Activated CD8-positive, alpha-beta T cell treated with anti-CD3 and anti-CD28 coated beads for 36 hours (primary cell): ENCODE data around the gene NLRP6. TPM values are rescaled to one million over a fixed set of nuclear protein-coding genes. Genes with fewer than 3 reads are reported as not detected.

ENCODE experiments used
- ATAC-seq: fragments of 200-7000 bp; cut with Tn5 transposase; one replicate; pipeline ENCODE4 v1.10.0; 2021; ENCODE audit warnings: mild to moderate bottlenecking, moderate library complexity
- CTCF ChIA-PET: fragments of 350-600 bp; sonication (Branson Sonifier 250); formaldehyde crosslinking; loops from one replicate; lab custom pipeline; 2021; ENCODE audit warnings: antibody characterized with exemption; lab: Charles Lee
- POLR2A ChIA-PET: fragments of 350-600 bp; sonication (Branson Sonifier 250); formaldehyde crosslinking; loops from one replicate; lab custom pipeline; 2021; ENCODE audit warnings: antibody characterized with exemption; lab: Charles Lee
- DNase-seq: peaks from one replicate; pipeline ENCODE4 v3.0.0-alpha.2; 2020
- H3K27ac Mint-ChIP-seq: one replicate; pipeline ENCODE4 v1.8.0; 2021; ENCODE audit warnings: mild to moderate bottlenecking, mixed read lengths
- H3K27me3 Mint-ChIP-seq: one replicate; pipeline ENCODE4 v1.8.0; 2021; ENCODE audit warnings: mixed read lengths
- H3K36me3 Mint-ChIP-seq: one replicate; pipeline ENCODE4 v1.8.0; 2021; ENCODE audit warnings: low read depth, mixed read lengths
- H3K4me1 Mint-ChIP-seq: one replicate; pipeline ENCODE4 v1.8.0; 2021; ENCODE audit warnings: low read depth, mixed read lengths
- H3K4me3 Mint-ChIP-seq: one replicate; pipeline ENCODE4 v1.8.0; 2021; ENCODE audit warnings: mild to moderate bottlenecking, moderate library complexity, mixed read lengths
- H3K9me3 Mint-ChIP-seq: one replicate; pipeline ENCODE4 v1.8.0; 2021; ENCODE audit warnings: mixed read lengths
- intact Hi-C: fragments of 100-400 bp; cut with micrococcal nuclease; formaldehyde crosslinking; loops from one replicate; pipeline ENCODE4 v1.10.0; 2022
- total RNA-seq, 2 experiments: library from RNA; stranded (reverse); gene quantifications; one replicate each; pipeline ENCODE4 v1.2.3, GENCODE V29; 2021
- TF ChIP-seq, protein P1 (sequence below): fragments of 200-600 bp; IDR thresholded peaks from one replicate; pipeline ENCODE4 v1.8.0; 2022; ENCODE audit warnings: antibody characterized with exemption, mild to moderate bottlenecking

The NLRP6 gene
- total RNA-seq, 2 experiments from 2014 or later = 3.3 to 3.4 TPM

GRCh38 chr11:257766-258493 lies 20.3 kb upstream of the NLRP6 start:
- intact Hi-C loops = no loop called here
- ChIA-PET POLR2A (interaction anchor here (1.0 to 2.7 kb wide), 4 partner anchors 10 to 43 kb away, joined by 3 to 9 read pairs (median 4); no protein-coding TSS in a partner anchor), CTCF (interaction anchor here (1.0 to 5.6 kb wide), 3 partner anchors 7 to 21 kb away, joined by 4 to 55 read pairs (median 5); partner anchors contain the start of gene NLRP6)
- H3K9me3 Mint-ChIP-seq = no peaks in the 10 kb centered on the region
- no peak overlapping the region for H3K4me3 Mint-ChIP-seq
- no peak overlapping the region for H3K27ac Mint-ChIP-seq
- DNase-seq (peak; percentile 27), ATAC-seq (peak; percentile 37)
- H3K4me1 Mint-ChIP-seq = no peaks in the 10 kb centered on the region
- peaks cover 4% of the 10 kb centered on the region for H3K36me3 Mint-ChIP-seq
- TF ChIP-seq, protein P1, sequence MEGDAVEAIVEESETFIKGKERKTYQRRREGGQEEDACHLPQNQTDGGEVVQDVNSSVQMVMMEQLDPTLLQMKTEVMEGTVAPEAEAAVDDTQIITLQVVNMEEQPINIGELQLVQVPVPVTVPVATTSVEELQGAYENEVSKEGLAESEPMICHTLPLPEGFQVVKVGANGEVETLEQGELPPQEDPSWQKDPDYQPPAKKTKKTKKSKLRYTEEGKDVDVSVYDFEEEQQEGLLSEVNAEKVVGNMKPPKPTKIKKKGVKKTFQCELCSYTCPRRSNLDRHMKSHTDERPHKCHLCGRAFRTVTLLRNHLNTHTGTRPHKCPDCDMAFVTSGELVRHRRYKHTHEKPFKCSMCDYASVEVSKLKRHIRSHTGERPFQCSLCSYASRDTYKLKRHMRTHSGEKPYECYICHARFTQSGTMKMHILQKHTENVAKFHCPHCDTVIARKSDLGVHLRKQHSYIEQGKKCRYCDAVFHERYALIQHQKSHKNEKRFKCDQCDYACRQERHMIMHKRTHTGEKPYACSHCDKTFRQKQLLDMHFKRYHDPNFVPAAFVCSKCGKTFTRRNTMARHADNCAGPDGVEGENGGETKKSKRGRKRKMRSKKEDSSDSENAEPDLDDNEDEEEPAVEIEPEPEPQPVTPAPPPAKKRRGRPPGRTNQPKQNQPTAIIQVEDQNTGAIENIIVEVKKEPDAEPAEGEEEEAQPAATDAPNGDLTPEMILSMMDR = no peak
- H3K27me3 Mint-ChIP-seq = no peaks in the 10 kb centered on the region

DNA sequence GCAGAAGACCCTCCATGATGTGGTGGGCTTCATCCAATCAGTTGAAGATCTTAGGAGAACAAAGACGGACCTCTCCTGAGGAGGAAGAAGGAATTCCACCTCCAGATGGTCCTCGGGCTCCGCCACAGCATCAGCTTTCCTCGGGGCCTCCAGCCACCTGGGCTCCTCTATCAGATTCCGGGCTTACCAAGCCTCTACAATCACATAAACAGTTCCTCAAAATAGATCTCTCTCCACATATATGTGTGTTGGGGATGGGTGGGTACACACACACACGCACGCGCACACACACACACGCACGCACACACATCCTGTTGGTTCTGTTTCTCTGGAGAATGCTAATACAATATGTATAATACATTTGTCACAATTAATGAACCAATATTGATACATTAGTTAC lies 18.8 kb upstream of the NLRP6 start:
- TF ChIP-seq, protein P1 = no peak
- Mint-ChIP-seq H3K4me1 (no peaks in the 10 kb centered on the region), H3K27ac (no peak overlapping the region), H3K9me3 (no peaks in the 10 kb centered on the region), H3K4me3 (no peak overlapping the region), H3K27me3 (no peaks in the 10 kb centered on the region), H3K36me3 (no peaks in the 10 kb centered on the region)
- ChIA-PET POLR2A (interaction anchor here (1.5 to 2.7 kb wide), 2 partner anchors 9 to 42 kb away, joined by 4 to 9 read pairs; no protein-coding TSS in a partner anchor), CTCF (interaction anchor here (5.6 kb wide), 1 partner anchor 8 kb away, joined by 55 read pairs; no protein-coding TSS in a partner anchor)
- intact Hi-C loops = no loop called here
- DNase-seq (no peak), ATAC-seq (no peak)

GRCh38 chr11:261624-262023 lies 16.6 kb upstream of the NLRP6 start:
- H3K9me3 Mint-ChIP-seq = peaks cover 2% of the 10 kb centered on the region
- intact Hi-C loops = loop anchor here (10.0 kb wide), 1 partner anchor 53 kb away; the partner anchor contains the start of gene IFITM1
- ChIA-PET POLR2A (interaction anchor here (0.8 to 1.6 kb wide), 2 partner anchors 17 to 26 kb away, joined by 3 to 4 read pairs; partner anchors contain the start of genes NLRP6 and SIRT3), CTCF (interaction anchor here (1.1 to 5.6 kb wide), 2 partner anchors 11 to 22 kb away, joined by 3 to 55 read pairs; no protein-coding TSS in a partner anchor)
- peaks cover 6% of the 10 kb centered on the region for H3K4me1 Mint-ChIP-seq
- no peaks in the 10 kb centered on the region for H3K27me3 Mint-ChIP-seq
- H3K4me3 Mint-ChIP-seq = no peak overlapping the region
- DNase-seq (no peak), ATAC-seq (no peak)
- H3K36me3 Mint-ChIP-seq = no peaks in the 10 kb centered on the region
- no peak overlapping the region for H3K27ac Mint-ChIP-seq
- TF ChIP-seq, protein P1 = no peak

GRCh38 chr11:266676-267439 lies 11.3 kb upstream of the NLRP6 start:
- H3K27me3 Mint-ChIP-seq = no peaks in the 10 kb centered on the region
- H3K27ac Mint-ChIP-seq = peak overlapping the region; percentile 93
- peaks cover 3% of the 10 kb centered on the region for H3K9me3 Mint-ChIP-seq
- intact Hi-C loops = loop anchor here (10.0 kb wide), 1 partner anchor 48 kb away; the partner anchor contains the start of gene IFITM1
- peak; percentile 38 for DNase-seq
- H3K4me1 Mint-ChIP-seq = peaks cover 37% of the 10 kb centered on the region
- no peaks in the 10 kb centered on the region for H3K36me3 Mint-ChIP-seq
- CTCF ChIA-PET = interaction anchor here (0.9 to 3.5 kb wide), 7 partner anchors 12 to 182 kb away, joined by 3 to 31 read pairs (median 4); partner anchors contain the start of gene PGGHG
- ATAC-seq = peak; percentile 52
- peak overlapping the region; percentile 71 for H3K4me3 Mint-ChIP-seq
- TF ChIP-seq, protein P1 = no peak
- POLR2A ChIA-PET = interaction anchor here (0.8 to 3.9 kb wide), 16 partner anchors 10 to 310 kb away, joined by 3 to 75 read pairs (median 4); partner anchors contain the start of genes BET1L, IFITM1, NLRP6 and PGGHG
